Endothelial cell of umbilical vein (primary cell): Measurements from ENCODE around the gene TMEM89. TPM values are rescaled to one million over a fixed set of nuclear protein-coding genes. Genes with fewer than 3 reads are reported as not detected.

Experiments used
- BruUV-seq: library from RNA; stranded (reverse); fragments of 400-500 nt; replicated peaks from 2 replicates; lab custom pipeline; 2021; lab: Mats Ljungman, UMichigan
- CTCF ChIA-PET: fragments of 300-600, 350-600 bp; sonication (Branson Sonifier 250); formaldehyde crosslinking; loops from one replicate; lab custom pipeline; 2021; ENCODE audit warnings: antibody characterized with exemption, inconsistent platforms; lab: Charles Lee
- POLR2A ChIA-PET: fragments of 300-600, 350-600 bp; sonication (Branson Sonifier 250); formaldehyde crosslinking; loops from one replicate; lab custom pipeline; 2021; ENCODE audit warnings: antibody characterized with exemption, inconsistent platforms; lab: Charles Lee
- DNase-seq: peaks from one replicate; pipeline ENCODE4 v3.0.0-alpha.2; 2011; ENCODE audit warnings: low read depth, low spot score
- FAIRE-seq: peaks from 2 replicates; lab custom pipeline; 2011; peaks lifted over from hg19 to GRCh38; lab: Jason Lieb, UNC
- H2AFZ ChIP-seq: 2 replicates; pipeline ENCODE4 v1.6.0; 2012; ENCODE audit warnings: low read depth, low read length, control low read depth, inconsistent platforms
- H3K27ac ChIP-seq: 2 replicates; pipeline ENCODE4 v1.5.1; 2011; ENCODE audit warnings: low read depth, mild to moderate bottlenecking, control low read depth, low read length, moderate library complexity; ENCODE audit not compliant: insufficient read depth
- H3K27me3 ChIP-seq, 2 experiments: 2 replicates each; pipeline versions ENCODE4 v1.6.0 to v1.6.1; 2011; ENCODE audit warnings: low read length in 2 of 2, mixed read lengths in 1 of 2; ENCODE audit not compliant: control insufficient read depth in 2 of 2, insufficient read depth in 2 of 2
- H3K36me3 ChIP-seq, 2 experiments: 2 replicates in 1 of 2; 3 replicates in 1 of 2; pipeline ENCODE4 v1.5.1; 2011; ENCODE audit warnings: low read length in 2 of 2, mild to moderate bottlenecking in 1 of 2, moderate library complexity in 1 of 2; ENCODE audit not compliant: control insufficient read depth in 2 of 2, insufficient read depth in 2 of 2; ENCODE audit errors: extremely low read depth in 1 of 2
- H3K4me1 ChIP-seq: 3 replicates; pipeline ENCODE4 v1.5.1; 2011; ENCODE audit warnings: mild to moderate bottlenecking, low read length; ENCODE audit not compliant: control insufficient read depth, insufficient read depth; ENCODE audit errors: extremely low read depth
- H3K4me2 ChIP-seq: 2 replicates; pipeline ENCODE4 v1.6.1; 2011; ENCODE audit warnings: low read length, control low read depth, mixed read lengths; ENCODE audit not compliant: insufficient read depth
- H3K4me3 ChIP-seq, 3 experiments: fragments of 200-600 bp in 1 of 3; sonication (generic), shearing (Covaris generic) in 1 of 3; replicated peaks in 1 of 3; 2 replicates each; pipeline ENCODE4 v1.5.1; 2011 to 2016; ENCODE audit warnings: control low read depth in 3 of 3, low read length in 3 of 3, mild to moderate bottlenecking in 2 of 3, inconsistent platforms in 1 of 3, low read depth in 1 of 3, moderate library complexity in 1 of 3; ENCODE audit not compliant: insufficient read depth in 1 of 3
- H3K79me2 ChIP-seq: 2 replicates; pipeline ENCODE4 v1.6.0; 2012; ENCODE audit warnings: low read length, inconsistent platforms; ENCODE audit not compliant: control insufficient read depth, insufficient read depth
- H3K9ac ChIP-seq: replicated peaks from 2 replicates; pipeline ENCODE3; 2011; ENCODE audit warnings: low read length, control low read depth; ENCODE audit not compliant: insufficient read depth; ENCODE audit errors: extremely low read depth
- H3K9me1 ChIP-seq: replicated peaks from 3 replicates; pipeline ENCODE4 v1.6.0; 2011; ENCODE audit warnings: mild to moderate bottlenecking, low read length; ENCODE audit not compliant: control insufficient read depth, insufficient read depth; ENCODE audit errors: extremely low read depth
- H3K9me3 ChIP-seq: replicated peaks from 2 replicates; pipeline ENCODE4 v1.5.1; 2012; ENCODE audit warnings: low read length, inconsistent platforms; ENCODE audit not compliant: control insufficient read depth, insufficient read depth
- H4K20me1 ChIP-seq: replicated peaks from 2 replicates; pipeline ENCODE3; 2011; ENCODE audit warnings: mild to moderate bottlenecking, low read length; ENCODE audit not compliant: control insufficient read depth, insufficient read depth; ENCODE audit errors: extremely low read depth
- EZH2 ChIP-seq: IDR thresholded peaks from 2 replicates; pipeline ENCODE4 v1.6.1; 2012; ENCODE audit warnings: borderline replicate concordance, low read depth, mild to moderate bottlenecking, moderate library complexity, low read length, inconsistent platforms; ENCODE audit not compliant: severe bottlenecking
- FOS ChIP-seq: IDR thresholded peaks from 2 replicates; pipeline ENCODE4 v1.6.1; 2011; ENCODE audit warnings: mild to moderate bottlenecking, low read length, moderate library complexity, borderline replicate concordance; ENCODE audit not compliant: insufficient read depth
- GATA2 ChIP-seq: IDR thresholded peaks from 2 replicates; pipeline ENCODE4 v1.7.0; 2011; ENCODE audit warnings: low read depth, mild to moderate bottlenecking, moderate library complexity, mixed read lengths, low read length; ENCODE audit not compliant: insufficient read length, insufficient read depth
- JUN ChIP-seq: IDR thresholded peaks from 2 replicates; pipeline ENCODE4 v1.6.1; 2011; ENCODE audit warnings: borderline replicate concordance, low read depth; ENCODE audit not compliant: insufficient read length, insufficient read depth
- POLR2A ChIP-seq: IDR thresholded peaks from 2 replicates; pipeline ENCODE4 v1.6.1; 2012; ENCODE audit warnings: low read depth, mild to moderate bottlenecking, control low read depth, low read length
- POLR2AphosphoS5 ChIP-seq: IDR thresholded peaks from 2 replicates; pipeline ENCODE4 v1.6.1; 2012; ENCODE audit warnings: low read depth, mild to moderate bottlenecking, control low read depth, low read length, moderate library complexity; ENCODE audit not compliant: insufficient read depth
- dilution Hi-C: fragments of 300-500 bp; cut with MboI; formaldehyde crosslinking; loops from one replicate; pipeline ENCODE4 v1.15.0; 2019; ENCODE audit warnings: low sequenced_read_pairs; ENCODE audit not compliant: extremely low pct_ligation_motif_present
- intact Hi-C: fragments of 100-400 bp; cut with micrococcal nuclease; formaldehyde crosslinking; loops from one replicate; pipeline ENCODE4 v1.10.0; 2022
- polyA plus RNA-seq, 4 experiments: library from polyadenylated mRNA; depleted of rRNA in 3 of 4; stranded (reverse) in 3 of 4; unstranded in 1 of 4; fragments of >200 nt; gene quantifications; 2 replicates each; pipeline versions ENCODE4 v1.2.1 to v1.2.3, GENCODE V29; 2011 to 2012; ENCODE audit warnings: missing spikeins in 1 of 4
- total RNA-seq: library from RNA; stranded (reverse); gene quantifications from 2 replicates; pipeline ENCODE4 v1.2.3, GENCODE V29; 2021

Gene TMEM89
- total and polyA plus RNA-seq, 2 donors (not counting 3 experiments of a cell fraction or from before 2014, with no cell fraction given): not detected

DNA sequence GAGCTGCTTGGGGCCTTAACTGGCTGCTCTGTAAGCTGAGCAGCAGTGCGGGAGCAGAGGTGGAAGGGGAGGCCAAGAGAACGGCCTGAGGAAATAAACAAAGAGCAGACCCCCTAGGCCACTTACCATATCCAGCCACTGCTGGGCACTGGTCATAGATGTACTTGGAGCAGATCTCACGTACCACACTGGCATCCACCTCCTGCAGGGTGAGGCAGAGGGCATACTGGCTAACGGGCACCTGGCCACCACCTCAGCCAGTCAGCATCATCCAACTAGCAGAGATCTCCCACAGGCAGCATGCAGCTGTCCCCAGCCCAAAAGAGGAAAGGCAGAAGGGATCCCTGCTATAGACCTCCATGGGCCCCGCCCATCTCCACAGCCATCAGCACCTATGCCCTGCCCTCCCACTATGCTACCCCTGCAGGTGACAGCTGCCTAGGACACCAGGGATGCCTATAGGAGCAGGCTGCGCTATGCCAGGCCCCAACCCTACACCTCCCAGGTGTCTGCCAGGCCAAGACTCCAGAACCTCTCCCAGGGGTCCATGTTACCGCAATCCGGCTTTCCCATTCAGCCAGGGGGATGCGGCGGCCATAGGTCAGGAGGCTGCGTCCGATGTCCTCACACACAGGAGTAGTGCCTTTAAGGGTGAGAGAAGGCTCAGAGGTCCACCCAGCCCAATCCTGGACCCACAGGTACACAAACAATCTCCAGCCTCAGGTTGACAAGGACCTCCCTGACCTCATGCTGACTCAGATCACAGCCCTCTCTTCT, 21.9 kb downstream of the TMEM89 start:
- BruUV-seq: no TSS peak
- H2AFZ ChIP-seq: no peak overlapping the region
- H3K4me2 ChIP-seq: no peak overlapping the region
- POLR2A ChIA-PET: no interaction called here
- H3K9me1 ChIP-seq: no peaks in the 10 kb centered on the region
- peaks cover 2 to 4% of the 10 kb centered on the region in 2 experiments for H3K27me3 ChIP-seq
- H3K4me3 ChIP-seq: no peak overlapping the region
- no peaks in the 10 kb centered on the region for H3K79me2 ChIP-seq
- peaks cover 11 to 52% of the 10 kb centered on the region in 2 experiments for H3K36me3 ChIP-seq
- H3K9ac ChIP-seq: no peak overlapping the region
- H3K27ac ChIP-seq: no peak overlapping the region
- no peaks in the 10 kb centered on the region for H4K20me1 ChIP-seq
- intact Hi-C loops (no loop called here), dilution Hi-C loops (no loop called here)
- no peak for DNase-seq
- H3K9me3 ChIP-seq: no peaks in the 10 kb centered on the region
- TF ChIP-seq FOS: no peak
- TF ChIP-seq POLR2AphosphoS5: no peak
- TF ChIP-seq POLR2A: no peak
- no peak for TF ChIP-seq EZH2
- no peak for TF ChIP-seq JUN
- TF ChIP-seq GATA2: no peak
- CTCF ChIA-PET: interaction anchor here (0.9 kb wide), 1 partner anchor 43 kb away, joined by 3 read pairs; no protein-coding TSS in a partner anchor
- no peak for FAIRE-seq
- peaks cover 6% of the 10 kb centered on the region for H3K4me1 ChIP-seq

DNA sequence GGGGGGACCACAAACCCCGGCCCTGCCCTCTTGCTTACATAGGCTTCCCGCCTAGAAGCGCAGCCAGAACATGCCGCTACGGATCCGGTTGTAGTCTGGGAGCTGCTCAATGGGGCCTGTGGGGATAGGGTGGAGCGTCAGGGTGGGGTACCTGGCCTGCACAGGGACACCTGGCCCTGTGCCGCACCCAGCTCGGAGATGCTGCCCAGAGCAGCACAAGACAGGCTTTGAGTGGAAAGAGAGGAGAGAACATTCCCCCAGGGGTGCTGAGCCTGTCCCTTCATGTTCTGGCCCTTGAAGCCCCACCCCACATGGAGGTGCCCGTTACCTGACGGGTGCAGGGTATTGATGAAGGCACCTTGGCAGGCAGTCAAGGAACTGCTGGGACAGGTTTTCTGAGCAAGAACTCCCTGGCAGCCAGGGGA, 22.5 kb downstream of the TMEM89 start:
- DNase-seq (no peak), FAIRE-seq (no peak)
- Histone ChIP-seq H3K27ac (no peak overlapping the region), H3K9me3 (no peaks in the 10 kb centered on the region), H3K79me2 (no peaks in the 10 kb centered on the region), H3K4me1 (peaks cover 6% of the 10 kb centered on the region), H3K36me3 (peaks cover 11 to 46% of the 10 kb centered on the region in 2 experiments), H3K27me3 (peaks cover 6 to 9% of the 10 kb centered on the region in 2 experiments), H3K4me3 (no peak overlapping the region), H3K9me1 (no peaks in the 10 kb centered on the region), H4K20me1 (no peaks in the 10 kb centered on the region), H3K4me2 (no peak overlapping the region), H3K9ac (no peak overlapping the region), H2AFZ (no peak overlapping the region)
- POLR2A ChIA-PET: no interaction called here
- dilution Hi-C loops: no loop called here
- CTCF ChIA-PET: interaction anchor here (0.9 to 1.0 kb wide), 2 partner anchors 11 to 42 kb away, joined by 3 read pairs; no protein-coding TSS in a partner anchor
- BruUV-seq: no TSS peak
- intact Hi-C loops: no loop called here
- TF ChIP-seq POLR2A (no peak), GATA2 (no peak), FOS (no peak), POLR2AphosphoS5 (no peak)
